Liver (tissue), 9 donors: ENCODE results near the gene THOC2. TPM values are rescaled to one million over a fixed set of nuclear protein-coding genes. Genes with fewer than 3 reads are reported as not detected.

Experiments
- DNase-seq: peaks from one replicate; pipeline ENCODE4 v3.0.0-alpha.2; 2017; ENCODE audit warnings: low spot score
- H3K27ac ChIP-seq, 2 donors: one replicate each; pipeline ENCODE4 v1.7.0; 2013; ENCODE audit warnings: inconsistent platforms in 2 of 2, low read length in 2 of 2, control low read depth in 1 of 2, low read depth in 1 of 2, mild to moderate bottlenecking in 1 of 2
- H3K27me3 ChIP-seq, 4 donors: one replicate each; pipeline versions ENCODE4 v1.6.1 to v1.7.0; 2013; ENCODE audit warnings: low read length in 3 of 4, inconsistent platforms in 1 of 4, mild to moderate bottlenecking in 1 of 4, moderate library complexity in 1 of 4; ENCODE audit not compliant: control insufficient read depth in 4 of 4, insufficient read depth in 4 of 4
- H3K36me3 ChIP-seq, 4 donors: one replicate each; pipeline versions ENCODE4 v1.6.1 to v1.7.0; 2013; ENCODE audit warnings: low read length in 3 of 4, mild to moderate bottlenecking in 3 of 4, low read depth in 1 of 4, moderate library complexity in 1 of 4; ENCODE audit not compliant: control insufficient read depth in 4 of 4, insufficient read depth in 3 of 4
- H3K4me1 ChIP-seq, 4 donors: one replicate each; pipeline versions ENCODE4 v1.6.1 to v1.7.0; 2013; ENCODE audit warnings: low read length in 3 of 4, mild to moderate bottlenecking in 3 of 4, moderate library complexity in 1 of 4; ENCODE audit not compliant: control insufficient read depth in 4 of 4, insufficient read depth in 4 of 4
- H3K4me3 ChIP-seq, 3 donors: one replicate each; pipeline versions ENCODE4 v1.6.1 to v1.7.0; 2013; ENCODE audit warnings: low read length in 3 of 3, control low read depth in 1 of 3, low read depth in 1 of 3, mild to moderate bottlenecking in 1 of 3
- H3K9ac ChIP-seq, 2 donors: one replicate each; pipeline ENCODE4 v1.7.0; 2013; ENCODE audit warnings: low read length in 2 of 2, mild to moderate bottlenecking in 2 of 2, moderate library complexity in 2 of 2, control low read depth in 1 of 2, low read depth in 1 of 2
- H3K9me3 ChIP-seq, 4 donors: one replicate each; pipeline versions ENCODE4 v1.6.1 to v1.7.0; 2013; ENCODE audit warnings: low read length in 3 of 4; ENCODE audit not compliant: control insufficient read depth in 4 of 4
- CTCF ChIP-seq: fragments of 150-350 bp; IDR thresholded peaks from 2 replicates; pipeline ENCODE4 v1.5.1; 2017; ENCODE audit warnings: improper control_type of control experiment, low read depth, low read length; ENCODE audit not compliant: missing input control
- EGR1 ChIP-seq, 2 donors: IDR thresholded peaks; 2 replicates each; pipeline ENCODE4 v1.6.1; 2016 to 2018; ENCODE audit warnings: antibody characterized with exemption in 2 of 2, low read depth in 2 of 2
- FOXA1 ChIP-seq: IDR thresholded peaks from 2 replicates; pipeline ENCODE4 v1.6.1; 2016; ENCODE audit warnings: antibody characterized with exemption
- FOXA2 ChIP-seq: IDR thresholded peaks from 2 replicates; pipeline ENCODE4 v1.6.1; 2016; ENCODE audit warnings: antibody characterized with exemption
- GABPA ChIP-seq, 2 donors: IDR thresholded peaks in 1 of 2; conservative IDR thresholded peaks in 1 of 2; 2 replicates each; pipeline ENCODE4 v1.6.1; 2016; ENCODE audit warnings: antibody characterized with exemption in 2 of 2, mild to moderate bottlenecking in 1 of 2, moderate library complexity in 1 of 2
- HNF4A ChIP-seq, 2 donors: conservative IDR thresholded peaks; 2 replicates each; pipeline ENCODE4 v1.6.1; 2016; ENCODE audit warnings: antibody characterized with exemption in 2 of 2, mild to moderate bottlenecking in 2 of 2
- HNF4G ChIP-seq: IDR thresholded peaks from 2 replicates; pipeline ENCODE4 v1.6.1; 2016; ENCODE audit warnings: antibody characterized with exemption
- JUND ChIP-seq, 2 donors: IDR thresholded peaks; 2 replicates each; pipeline ENCODE4 v1.6.1; 2016; ENCODE audit warnings: antibody characterized with exemption in 2 of 2
- MAX ChIP-seq: IDR thresholded peaks from 2 replicates; pipeline ENCODE4 v1.6.1; 2016; ENCODE audit warnings: antibody characterized with exemption
- NR2F2 ChIP-seq: IDR thresholded peaks from 2 replicates; pipeline ENCODE4 v1.6.1; 2016; ENCODE audit warnings: antibody characterized with exemption
- RAD21 ChIP-seq, 2 donors: IDR thresholded peaks; 2 replicates each; pipeline ENCODE4 v1.6.1; 2016; ENCODE audit warnings: antibody characterized with exemption in 2 of 2, mild to moderate bottlenecking in 2 of 2
- REST ChIP-seq: IDR thresholded peaks from 2 replicates; pipeline ENCODE4 v1.6.1; 2016; ENCODE audit warnings: antibody characterized with exemption, mild to moderate bottlenecking
- RXRA ChIP-seq, 2 donors: IDR thresholded peaks; 2 replicates each; pipeline ENCODE4 v1.6.1; 2017 to 2018; ENCODE audit warnings: antibody characterized with exemption in 2 of 2, mild to moderate bottlenecking in 1 of 2
- SP1 ChIP-seq: IDR thresholded peaks from 2 replicates; pipeline ENCODE4 v1.6.1; 2018; ENCODE audit warnings: antibody characterized with exemption, mild to moderate bottlenecking
- TAF1 ChIP-seq: conservative IDR thresholded peaks from 2 replicates; pipeline ENCODE4 v1.6.1; 2016; ENCODE audit warnings: antibody characterized with exemption, mild to moderate bottlenecking
- YY1 ChIP-seq: IDR thresholded peaks from 2 replicates; pipeline ENCODE4 v1.6.1; 2016; ENCODE audit warnings: antibody characterized with exemption, mild to moderate bottlenecking
- ZBTB33 ChIP-seq: IDR thresholded peaks from 2 replicates; pipeline ENCODE4 v1.6.1; 2016; ENCODE audit warnings: antibody characterized with exemption
- WGBS: extraction: QIAGEN DNeasy Blood & Tissue Kit; methylation state at CpG from one replicate; pipeline ENCODE4 v1.1.7; 2013; 5-methylcytosine and 5-hydroxymethylcytosine counted together
- polyA plus RNA-seq, 2 donors: library from polyadenylated mRNA; stranded (reverse) in 1 of 2; unstranded in 1 of 2; fragments of 200-250 nt in 1 of 2; fragments of >200 nt in 1 of 2; fragmentation: Nextera tagmentation in 1 of 2; extraction: Ambion mirVana in 1 of 2; gene quantifications; one replicate each; pipeline versions ENCODE4 v1.2.1 to v1.2.3, GENCODE V29; 2013 to 2015
- total RNA-seq, 2 donors: library from RNA; depleted of rRNA; stranded (reverse); fragments of >200 nt; gene quantifications; one replicate each; pipeline ENCODE4 v1.2.3, GENCODE V29; 2014
- donor health status: healthy.
- donor health status: healthy.
- donor health status: healthy.
- donor health status: healthy.
- donor health status: healthy.

THOC2 gene
- total and polyA plus RNA-seq, 4 donors, result 10.6 to 55.9 (median 40.7) TPM

GRCh38 chrX:123755107-123755506 lies 22.3 kb upstream of the THOC2 start (continued):
- TF ChIP-seq RXRA (IDR thresholded peaks at IDR 0.05) (no peak), TAF1 (no peak), RAD21 (IDR thresholded peaks at IDR 0.05) (no peak), GABPA (IDR thresholded peaks at IDR 0.05 in 1 of 2, conservative IDR thresholded peaks at IDR 0.05 in 1 of 2) (no peak)

- TF ChIP-seq RXRA (IDR thresholded peaks at IDR 0.05) (no peak), FOXA2 (no peak), HNF4G (no peak), GABPA (IDR thresholded peaks at IDR 0.05 in 1 of 2, conservative IDR thresholded peaks at IDR 0.05 in 1 of 2) (no peak), CTCF (no peak), JUND (IDR thresholded peaks at IDR 0.05) (no peak), MAX (no peak), SP1 (no peak)
- H3K36me3 ChIP-seq, result no peaks in the 10 kb centered on the region
- no peaks in the 10 kb centered on the region for H3K27me3 ChIP-seq
- no peak for DNase-seq
- no peak overlapping the region for H3K9ac ChIP-seq
- no peak overlapping the region for H3K4me3 ChIP-seq
- H3K4me1 ChIP-seq, result no peaks in the 10 kb centered on the region
- no peaks in the 10 kb centered on the region for H3K9me3 ChIP-seq
- H3K27ac ChIP-seq, result no peak overlapping the region
- WGBS, result 87% methylated on average over 8 of the region's 8 CpGs
Measured at GRCh38 chrX:123753656-123754350, 21.0 kb upstream of the THOC2 start.

- Histone ChIP-seq H3K9ac (no peak overlapping the region), H3K27me3 (no peaks in the 10 kb centered on the region), H3K4me3 (no peak overlapping the region), H3K27ac (no peak overlapping the region), H3K4me1 (no peaks in the 10 kb centered on the region), H3K36me3 (no peaks in the 10 kb centered on the region), H3K9me3 (no peaks in the 10 kb centered on the region)
- WGBS, result 79% methylated on average over 2 of the region's 2 CpGs
- TF ChIP-seq REST (no peak), MAX (no peak), NR2F2 (no peak), HNF4A (conservative IDR thresholded peaks at IDR 0.05) (no peak), HNF4G (no peak), EGR1 (IDR thresholded peaks at IDR 0.05; ENCODE audit: low read depth in 2 of 2) (no peak), YY1 (no peak), ZBTB33 (no peak), TAF1 (no peak), FOXA1 (no peak), RAD21 (IDR thresholded peaks at IDR 0.05) (no peak), SP1 (no peak)
- DNase-seq, result no peak
Measured at GRCh38 chrX:123749643-123750042, 16.8 kb upstream of the THOC2 start.
